ENCODE results near the gene BRAF. TPM values are rescaled to one million over a fixed set of nuclear protein-coding genes. Genes with fewer than 3 reads are reported as not detected.

Gene BRAF
- total RNA-seq, 6 experiments from 2014 or later: 9.0 to 17.7 (median 13.2) TPM

DNA sequence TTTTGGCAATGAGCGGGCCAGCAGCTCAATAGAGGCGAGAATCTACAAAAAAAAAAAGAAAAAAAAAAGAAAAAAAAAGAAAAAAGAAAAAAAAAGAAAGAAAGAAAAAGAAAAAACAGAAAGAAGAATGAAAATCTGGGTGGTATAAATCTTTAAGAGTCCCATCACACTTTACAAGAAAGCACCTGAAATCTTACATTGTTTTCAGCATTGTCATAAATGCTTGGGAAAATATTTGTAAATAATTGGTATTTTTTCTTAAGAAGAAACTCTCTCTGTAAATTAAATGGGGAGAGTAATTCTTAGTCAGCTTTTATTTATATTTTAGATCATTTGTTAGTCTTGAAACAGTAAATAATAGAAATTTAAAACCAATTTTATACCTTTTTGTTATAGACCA, 190.0 kb downstream of the BRAF start:
- no peak overlapping the region for H3K27ac ChIP-seq
- DNase-seq: no peak
- 83% methylated on average over 1 of the region's 2 CpGs for WGBS (ENCODE audit: insufficient coverage, low coverage, low lambda C conversion rate, missing lambda C conversion rate)
- ATAC-seq: no peak
- no peak overlapping the region for H3K4me3 ChIP-seq
- no peaks in the 10 kb centered on the region for H3K27me3 ChIP-seq
- peaks cover 0 to 18% (median 0%) of the 10 kb centered on the region in 4 donors for H3K36me3 ChIP-seq
- TF ChIP-seq, protein P1, sequence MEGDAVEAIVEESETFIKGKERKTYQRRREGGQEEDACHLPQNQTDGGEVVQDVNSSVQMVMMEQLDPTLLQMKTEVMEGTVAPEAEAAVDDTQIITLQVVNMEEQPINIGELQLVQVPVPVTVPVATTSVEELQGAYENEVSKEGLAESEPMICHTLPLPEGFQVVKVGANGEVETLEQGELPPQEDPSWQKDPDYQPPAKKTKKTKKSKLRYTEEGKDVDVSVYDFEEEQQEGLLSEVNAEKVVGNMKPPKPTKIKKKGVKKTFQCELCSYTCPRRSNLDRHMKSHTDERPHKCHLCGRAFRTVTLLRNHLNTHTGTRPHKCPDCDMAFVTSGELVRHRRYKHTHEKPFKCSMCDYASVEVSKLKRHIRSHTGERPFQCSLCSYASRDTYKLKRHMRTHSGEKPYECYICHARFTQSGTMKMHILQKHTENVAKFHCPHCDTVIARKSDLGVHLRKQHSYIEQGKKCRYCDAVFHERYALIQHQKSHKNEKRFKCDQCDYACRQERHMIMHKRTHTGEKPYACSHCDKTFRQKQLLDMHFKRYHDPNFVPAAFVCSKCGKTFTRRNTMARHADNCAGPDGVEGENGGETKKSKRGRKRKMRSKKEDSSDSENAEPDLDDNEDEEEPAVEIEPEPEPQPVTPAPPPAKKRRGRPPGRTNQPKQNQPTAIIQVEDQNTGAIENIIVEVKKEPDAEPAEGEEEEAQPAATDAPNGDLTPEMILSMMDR (IDR thresholded peaks at IDR 0.05): no peak
- no peak for TF ChIP-seq POLR2A (IDR thresholded peaks at IDR 0.05)
- intact Hi-C loops (cut with DNase I): no loop called here
- no peaks in the 10 kb centered on the region for H3K4me1 ChIP-seq
- H3K9me3 ChIP-seq: no peaks in the 10 kb centered on the region

DNA sequence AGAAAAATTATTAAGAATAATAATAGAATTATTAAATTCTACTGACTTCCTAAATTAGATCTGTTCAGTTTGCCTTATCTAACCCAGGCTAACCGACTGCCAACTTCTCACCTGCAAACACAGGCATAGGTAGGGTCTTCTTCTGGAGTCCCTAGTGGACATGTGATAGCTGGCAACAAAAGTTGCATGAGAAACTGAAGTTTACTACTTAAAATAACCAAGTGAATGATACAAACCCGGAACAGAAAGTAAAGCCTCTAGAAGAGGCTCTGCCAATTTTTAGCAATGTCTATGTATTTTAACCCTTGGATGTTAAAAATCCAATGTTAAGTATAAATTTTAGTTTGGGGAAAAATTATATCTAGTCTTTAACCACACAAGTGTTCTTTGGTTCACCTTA, 190.6 kb downstream of the BRAF start:
- DNase-seq: no peak
- no peak for TF ChIP-seq POLR2A (IDR thresholded peaks at IDR 0.05)
- TF ChIP-seq, protein P1 (IDR thresholded peaks at IDR 0.05): no peak
- ATAC-seq: no peak
- Histone ChIP-seq H3K27ac (no peak overlapping the region), H3K4me1 (no peaks in the 10 kb centered on the region), H3K9me3 (no peaks in the 10 kb centered on the region), H3K36me3 (peaks cover 0 to 13% (median 0%) of the 10 kb centered on the region in 4 donors), H3K27me3 (no peaks in the 10 kb centered on the region), H3K4me3 (no peak overlapping the region)
- intact Hi-C loops (cut with DNase I): no loop called here
- WGBS (ENCODE audit: insufficient coverage, low coverage, low lambda C conversion rate, missing lambda C conversion rate): 58% methylated on average over 2 of the region's 2 CpGs

DNA sequence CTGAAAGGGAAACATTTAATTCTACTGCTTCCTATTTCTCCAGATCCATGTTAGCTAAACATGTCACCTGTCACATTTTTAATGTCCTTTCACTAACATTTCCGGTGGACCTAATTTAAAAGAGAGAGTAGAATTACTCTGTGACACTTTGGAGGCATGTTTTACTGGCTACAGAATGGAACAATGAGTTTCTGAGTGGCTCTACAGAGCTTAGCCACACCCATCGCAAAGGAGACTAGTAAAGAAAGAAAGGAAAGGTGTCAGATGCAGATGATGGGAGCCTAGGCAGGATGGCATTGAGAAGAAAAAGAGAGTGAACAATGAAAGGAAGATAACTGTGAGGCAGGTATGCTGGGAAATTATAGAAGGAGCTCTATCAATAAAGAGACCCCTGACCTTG, 192.3 kb downstream of the BRAF start:
- ATAC-seq (no peak), DNase-seq (no peak)
- WGBS (ENCODE audit: insufficient coverage, low coverage, low lambda C conversion rate, missing lambda C conversion rate): 100% methylated on average over 2 of the region's 2 CpGs

DNA sequence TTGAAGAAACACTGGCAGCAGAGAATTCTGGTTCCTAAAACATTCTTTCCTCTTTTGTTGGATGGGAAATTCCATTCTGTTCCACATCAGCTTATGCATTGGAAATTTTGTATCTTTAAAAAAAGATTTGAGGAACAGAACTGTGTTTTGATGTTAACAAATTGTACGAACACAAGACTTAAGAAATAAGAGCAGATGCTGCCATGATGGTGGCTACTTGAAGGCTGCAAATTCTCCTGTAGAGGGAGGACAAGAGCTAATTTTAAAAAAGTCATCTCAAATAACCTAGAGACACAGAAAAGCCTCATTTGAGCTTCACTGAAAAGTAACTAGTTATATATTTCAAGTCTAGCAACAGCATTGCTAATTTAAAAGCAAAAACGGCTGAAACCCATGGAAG, 198.4 kb downstream of the BRAF start:
- intact Hi-C loops (cut with DNase I): no loop called here
- Histone ChIP-seq H3K27me3 (no peaks in the 10 kb centered on the region), H3K4me3 (no peak overlapping the region), H3K36me3 (no peaks in the 10 kb centered on the region), H3K27ac (no peak overlapping the region), H3K9me3 (no peaks in the 10 kb centered on the region), H3K4me1 (peaks cover 0 to 11% (median 3%) of the 10 kb centered on the region in 4 donors)
- no peak for TF ChIP-seq POLR2A (IDR thresholded peaks at IDR 0.05)
- TF ChIP-seq, protein P1 (IDR thresholded peaks at IDR 0.05): peak in 3 of 4 donors; percentile 16 to 31 (median 29)
- DNase-seq: no peak
- ATAC-seq: peak in 1 of 4 donors; percentile 28
- 74% methylated on average over 2 of the region's 2 CpGs for WGBS (ENCODE audit: insufficient coverage, low coverage, low lambda C conversion rate, missing lambda C conversion rate)

More for the DNA sequence above, 192.3 kb downstream of the BRAF start:
- TF ChIP-seq, protein P1 (IDR thresholded peaks at IDR 0.05): no peak
- no peak for TF ChIP-seq POLR2A (IDR thresholded peaks at IDR 0.05)
- peaks cover 0 to 3% (median 0%) of the 10 kb centered on the region in 4 donors for H3K36me3 ChIP-seq
- H3K27me3 ChIP-seq: no peaks in the 10 kb centered on the region
- H3K4me1 ChIP-seq: no peaks in the 10 kb centered on the region
- intact Hi-C loops (cut with DNase I): no loop called here
- H3K4me3 ChIP-seq: no peak overlapping the region
- H3K9me3 ChIP-seq: no peaks in the 10 kb centered on the region
- no peak overlapping the region for H3K27ac ChIP-seq

DNA sequence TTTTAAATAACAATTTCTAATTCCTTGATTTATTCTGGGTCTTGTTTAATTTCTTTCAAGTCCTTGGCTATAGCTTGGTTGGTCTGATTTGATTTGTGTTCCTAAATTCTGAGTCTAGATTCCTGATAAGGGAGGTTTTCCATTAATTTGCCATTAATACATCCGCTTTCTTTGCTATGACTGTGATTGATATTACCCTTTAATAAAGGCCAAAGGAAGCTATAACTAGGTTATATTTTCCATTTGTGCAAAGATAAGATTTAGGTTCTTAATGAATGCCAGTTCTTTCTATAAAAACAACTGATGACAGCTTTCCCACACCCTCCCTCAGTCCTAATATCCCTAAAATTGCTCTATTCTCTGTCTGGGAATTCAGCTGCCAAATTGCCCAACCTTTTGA, 200.0 kb downstream of the BRAF start:
- DNase-seq (no peak), ATAC-seq (no peak)
- H3K4me1 ChIP-seq: peaks cover 0 to 11% (median 3%) of the 10 kb centered on the region in 4 donors
- H3K27me3 ChIP-seq: no peaks in the 10 kb centered on the region
- H3K36me3 ChIP-seq: no peaks in the 10 kb centered on the region
- intact Hi-C loops (cut with DNase I): no loop called here
- WGBS (ENCODE audit: insufficient coverage, low coverage, low lambda C conversion rate, missing lambda C conversion rate): 88% methylated on average over 1 of the region's 1 CpG
- no peaks in the 10 kb centered on the region for H3K9me3 ChIP-seq
- TF ChIP-seq, protein P1 (IDR thresholded peaks at IDR 0.05): no peak
- TF ChIP-seq POLR2A (IDR thresholded peaks at IDR 0.05): no peak
- no peak overlapping the region for H3K4me3 ChIP-seq
- H3K27ac ChIP-seq: no peak overlapping the region

All from right lobe of liver (tissue), 6 donors.